Neural cell (in vitro differentiated cells): ENCODE results near the gene AFAP1. TPM values are rescaled to one million over a fixed set of nuclear protein-coding genes. Genes with fewer than 3 reads are reported as not detected.

ENCODE experiments used
- H2AFZ ChIP-seq: fragments of 200-600, 300-800 bp; sonication (generic), shearing (Covaris generic); 2 replicates; pipeline ENCODE4 v1.6.0; 2014; ENCODE audit warnings: low read depth, mild to moderate bottlenecking, antibody characterized with exemption, low read length, moderate library complexity
- H3F3A ChIP-seq: fragments of 200-600 bp; shearing (Covaris generic); 2 replicates; pipeline ENCODE4 v1.6.1; 2016; ENCODE audit warnings: mild to moderate bottlenecking, moderate library complexity, mixed read lengths, antibody characterized with exemption, low read length; ENCODE audit not compliant: insufficient read depth, poor library complexity, severe bottlenecking
- H3K27ac ChIP-seq: fragments of 200-600, 300-800 bp; sonication (generic), shearing (Covaris generic); 2 replicates; pipeline ENCODE4 v1.5.1; 2014; ENCODE audit warnings: mild to moderate bottlenecking, low read length, moderate library complexity
- H3K27me3 ChIP-seq: fragments of 300-800, 200-600 bp; sonication (generic), shearing (Covaris generic); 2 replicates; pipeline ENCODE4 v1.6.0; 2014; ENCODE audit warnings: mild to moderate bottlenecking, low read depth, low read length, moderate library complexity; ENCODE audit not compliant: insufficient read depth
- H3K36me3 ChIP-seq: fragments of 300-800, 200-600 bp; sonication (generic), shearing (Covaris generic); 2 replicates; pipeline ENCODE4 v1.5.1; 2014; ENCODE audit warnings: mild to moderate bottlenecking, antibody characterized with exemption, low read length, moderate library complexity; ENCODE audit not compliant: insufficient read depth
- H3K4me2 ChIP-seq: fragments of 300-800, 200-600 bp; sonication (generic), shearing (Covaris generic); 2 replicates; pipeline ENCODE4 v1.6.0; 2014; ENCODE audit warnings: mild to moderate bottlenecking, low read length
- H3K4me3 ChIP-seq: fragments of 300-800, 200-600 bp; sonication (generic), shearing (Covaris generic); 2 replicates; pipeline ENCODE4 v1.5.1; 2014; ENCODE audit warnings: mild to moderate bottlenecking, low read length, moderate library complexity
- H3K79me2 ChIP-seq: fragments of 200-600 bp; shearing (Covaris generic); replicated peaks from 2 replicates; pipeline ENCODE4 v1.6.0; 2014; ENCODE audit warnings: mild to moderate bottlenecking, low read length, moderate library complexity; ENCODE audit not compliant: insufficient read depth
- H3K9ac ChIP-seq: fragments of 300-800, 200-600 bp; sonication (generic), shearing (Covaris generic); 2 replicates; pipeline ENCODE4 v1.6.1; 2016; ENCODE audit warnings: mild to moderate bottlenecking, low read length, mixed read lengths
- H3K9me2 ChIP-seq: fragments of 200-600 bp; shearing (Covaris generic); 2 replicates; pipeline ENCODE4 v1.6.1; 2016; ENCODE audit warnings: mild to moderate bottlenecking, low read length, mixed read lengths; ENCODE audit not compliant: insufficient read depth
- H3K9me3 ChIP-seq: fragments of 200-600, 300-800 bp; sonication (generic), shearing (Covaris generic); 2 replicates; pipeline ENCODE4 v1.6.1; 2016; ENCODE audit warnings: mild to moderate bottlenecking, mixed run types, low read length, moderate library complexity, mixed read lengths
- H4K20me1 ChIP-seq: fragments of 200-600 bp; shearing (Covaris generic); 2 replicates; pipeline ENCODE4 v1.6.1; 2016; ENCODE audit warnings: mild to moderate bottlenecking, mixed run types; ENCODE audit not compliant: insufficient read depth
- EP300 ChIP-seq: fragments of 450-650 bp; conservative IDR thresholded peaks from 2 replicates; pipeline ENCODE4 v1.6.1; 2014; ENCODE audit warnings: antibody characterized with exemption, mild to moderate bottlenecking, moderate library complexity; ENCODE audit not compliant: poor library complexity, severe bottlenecking
- EZH2 ChIP-seq: fragments of 200-600, 300-800 bp; shearing (Covaris generic), sonication (generic); IDR thresholded peaks from 2 replicates; pipeline ENCODE4 v1.6.1; 2014; ENCODE audit warnings: antibody characterized with exemption, low read length, borderline replicate concordance, mild to moderate bottlenecking; ENCODE audit not compliant: insufficient read depth, poor library complexity, severe bottlenecking
- MXI1 ChIP-seq: fragments of 450-650 bp; conservative IDR thresholded peaks from 2 replicates; pipeline ENCODE4 v1.6.1; 2014; ENCODE audit warnings: antibody characterized with exemption, mild to moderate bottlenecking; ENCODE audit not compliant: poor library complexity, severe bottlenecking
- POLR2AphosphoS5 ChIP-seq: IDR thresholded peaks from 2 replicates; pipeline ENCODE4 v1.6.1; 2012
- RAD21 ChIP-seq: fragments of 450-650 bp; conservative IDR thresholded peaks from 2 replicates; pipeline ENCODE4 v1.6.1; 2014; ENCODE audit warnings: antibody characterized with exemption, mild to moderate bottlenecking, moderate library complexity
- SMC3 ChIP-seq: fragments of 450-650 bp; conservative IDR thresholded peaks from 2 replicates; pipeline ENCODE4 v1.6.1; 2014; ENCODE audit warnings: antibody characterized with exemption, mild to moderate bottlenecking, moderate library complexity; ENCODE audit not compliant: poor library complexity
- TAF1 ChIP-seq: IDR thresholded peaks from 2 replicates; pipeline ENCODE4 v1.6.1; 2012; ENCODE audit warnings: low read depth
- polyA plus RNA-seq: library from polyadenylated mRNA; depleted of rRNA; stranded (reverse); fragments of >200 nt; gene quantifications from 2 replicates; pipeline ENCODE4 v1.2.3, GENCODE V29; 2014
- TF ChIP-seq, protein P1 (sequence below): fragments of 450-650 bp; IDR thresholded peaks from 2 replicates; pipeline ENCODE4 v1.5.1; 2014; ENCODE audit warnings: antibody characterized with exemption, mild to moderate bottlenecking, moderate library complexity; ENCODE audit not compliant: poor library complexity, severe bottlenecking
- TF ChIP-seq, protein P2 (sequence below): IDR thresholded peaks from 2 replicates; pipeline ENCODE4 v1.6.1; 2012; ENCODE audit warnings: borderline replicate concordance

The AFAP1 gene
- polyA plus RNA-seq, 1 donor from 2014 or later: 38.9 TPM

DNA sequence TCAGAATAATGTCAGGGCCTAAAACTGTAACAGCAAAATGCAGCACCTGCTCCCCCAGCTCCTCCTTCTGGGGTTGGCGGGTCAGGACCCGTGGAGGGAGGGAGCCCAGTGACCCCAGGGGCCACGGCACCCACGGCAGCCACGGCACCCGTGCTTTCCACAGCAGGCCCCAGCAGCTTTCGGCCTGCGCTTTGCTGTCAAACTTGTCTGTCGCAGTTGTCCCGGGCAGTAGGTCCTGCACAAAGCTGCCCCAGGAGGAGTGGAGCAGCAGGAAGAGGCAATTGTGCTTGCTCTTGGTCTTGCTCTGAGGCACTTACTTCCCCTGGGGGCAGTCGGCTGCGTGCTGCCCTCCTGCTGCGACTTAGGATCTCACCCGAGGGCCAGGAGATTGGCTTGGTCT is 183.6 kb downstream of the AFAP1 start:
- H3K9ac ChIP-seq: no peak overlapping the region
- H3K27me3 ChIP-seq: no peaks in the 10 kb centered on the region
- no peaks in the 10 kb centered on the region for H3F3A ChIP-seq
- H3K27ac ChIP-seq: no peak overlapping the region
- no peak overlapping the region for H3K4me3 ChIP-seq
- TF ChIP-seq POLR2AphosphoS5 (no peak), SMC3 (no peak), EZH2 (no peak), MXI1 (no peak), TAF1 (no peak), EP300 (no peak), RAD21 (no peak)
- TF ChIP-seq, protein P1, sequence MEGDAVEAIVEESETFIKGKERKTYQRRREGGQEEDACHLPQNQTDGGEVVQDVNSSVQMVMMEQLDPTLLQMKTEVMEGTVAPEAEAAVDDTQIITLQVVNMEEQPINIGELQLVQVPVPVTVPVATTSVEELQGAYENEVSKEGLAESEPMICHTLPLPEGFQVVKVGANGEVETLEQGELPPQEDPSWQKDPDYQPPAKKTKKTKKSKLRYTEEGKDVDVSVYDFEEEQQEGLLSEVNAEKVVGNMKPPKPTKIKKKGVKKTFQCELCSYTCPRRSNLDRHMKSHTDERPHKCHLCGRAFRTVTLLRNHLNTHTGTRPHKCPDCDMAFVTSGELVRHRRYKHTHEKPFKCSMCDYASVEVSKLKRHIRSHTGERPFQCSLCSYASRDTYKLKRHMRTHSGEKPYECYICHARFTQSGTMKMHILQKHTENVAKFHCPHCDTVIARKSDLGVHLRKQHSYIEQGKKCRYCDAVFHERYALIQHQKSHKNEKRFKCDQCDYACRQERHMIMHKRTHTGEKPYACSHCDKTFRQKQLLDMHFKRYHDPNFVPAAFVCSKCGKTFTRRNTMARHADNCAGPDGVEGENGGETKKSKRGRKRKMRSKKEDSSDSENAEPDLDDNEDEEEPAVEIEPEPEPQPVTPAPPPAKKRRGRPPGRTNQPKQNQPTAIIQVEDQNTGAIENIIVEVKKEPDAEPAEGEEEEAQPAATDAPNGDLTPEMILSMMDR: no peak
- TF ChIP-seq, protein P2, sequence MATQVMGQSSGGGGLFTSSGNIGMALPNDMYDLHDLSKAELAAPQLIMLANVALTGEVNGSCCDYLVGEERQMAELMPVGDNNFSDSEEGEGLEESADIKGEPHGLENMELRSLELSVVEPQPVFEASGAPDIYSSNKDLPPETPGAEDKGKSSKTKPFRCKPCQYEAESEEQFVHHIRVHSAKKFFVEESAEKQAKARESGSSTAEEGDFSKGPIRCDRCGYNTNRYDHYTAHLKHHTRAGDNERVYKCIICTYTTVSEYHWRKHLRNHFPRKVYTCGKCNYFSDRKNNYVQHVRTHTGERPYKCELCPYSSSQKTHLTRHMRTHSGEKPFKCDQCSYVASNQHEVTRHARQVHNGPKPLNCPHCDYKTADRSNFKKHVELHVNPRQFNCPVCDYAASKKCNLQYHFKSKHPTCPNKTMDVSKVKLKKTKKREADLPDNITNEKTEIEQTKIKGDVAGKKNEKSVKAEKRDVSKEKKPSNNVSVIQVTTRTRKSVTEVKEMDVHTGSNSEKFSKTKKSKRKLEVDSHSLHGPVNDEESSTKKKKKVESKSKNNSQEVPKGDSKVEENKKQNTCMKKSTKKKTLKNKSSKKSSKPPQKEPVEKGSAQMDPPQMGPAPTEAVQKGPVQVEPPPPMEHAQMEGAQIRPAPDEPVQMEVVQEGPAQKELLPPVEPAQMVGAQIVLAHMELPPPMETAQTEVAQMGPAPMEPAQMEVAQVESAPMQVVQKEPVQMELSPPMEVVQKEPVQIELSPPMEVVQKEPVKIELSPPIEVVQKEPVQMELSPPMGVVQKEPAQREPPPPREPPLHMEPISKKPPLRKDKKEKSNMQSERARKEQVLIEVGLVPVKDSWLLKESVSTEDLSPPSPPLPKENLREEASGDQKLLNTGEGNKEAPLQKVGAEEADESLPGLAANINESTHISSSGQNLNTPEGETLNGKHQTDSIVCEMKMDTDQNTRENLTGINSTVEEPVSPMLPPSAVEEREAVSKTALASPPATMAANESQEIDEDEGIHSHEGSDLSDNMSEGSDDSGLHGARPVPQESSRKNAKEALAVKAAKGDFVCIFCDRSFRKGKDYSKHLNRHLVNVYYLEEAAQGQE: no peak
- no peak overlapping the region for H2AFZ ChIP-seq
- H4K20me1 ChIP-seq: no peaks in the 10 kb centered on the region
- H3K79me2 ChIP-seq: no peaks in the 10 kb centered on the region
- H3K9me2 ChIP-seq: no peaks in the 10 kb centered on the region
- H3K4me2 ChIP-seq: no peak overlapping the region
- H3K9me3 ChIP-seq: no peaks in the 10 kb centered on the region
- H3K36me3 ChIP-seq: no peaks in the 10 kb centered on the region

DNA sequence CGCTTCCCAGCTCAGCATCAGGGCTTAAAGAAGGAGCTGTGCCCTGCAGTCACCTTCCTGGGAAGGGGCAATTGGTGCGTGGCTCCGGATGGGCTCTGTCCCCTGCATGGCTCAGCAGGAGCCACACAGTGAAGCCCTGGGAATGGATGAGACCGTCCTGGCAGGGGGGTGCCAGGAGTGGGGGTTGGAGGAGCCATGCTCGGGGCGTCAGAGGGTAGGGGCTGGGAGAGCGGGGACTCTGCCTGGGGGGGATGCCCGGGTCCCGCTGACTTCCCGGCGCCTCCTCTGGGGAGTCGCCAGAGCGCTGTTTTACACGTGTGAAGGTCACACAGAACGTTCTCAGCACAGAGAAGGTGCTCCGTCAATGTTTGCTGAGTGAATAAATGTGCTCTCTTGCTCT is 184.1 kb downstream of the AFAP1 start:
- Histone ChIP-seq H3K27me3 (no peaks in the 10 kb centered on the region), H2AFZ (no peak overlapping the region), H3K27ac (no peak overlapping the region), H3K9me3 (no peaks in the 10 kb centered on the region), H3F3A (no peaks in the 10 kb centered on the region), H3K4me3 (no peak overlapping the region), H3K9me2 (no peaks in the 10 kb centered on the region), H3K9ac (no peak overlapping the region), H3K79me2 (no peaks in the 10 kb centered on the region), H3K36me3 (no peaks in the 10 kb centered on the region), H3K4me2 (no peak overlapping the region), H4K20me1 (no peaks in the 10 kb centered on the region)
- no peak for TF ChIP-seq POLR2AphosphoS5
- TF ChIP-seq EZH2: no peak
- TF ChIP-seq, protein P2: no peak
- no peak for TF ChIP-seq RAD21
- no peak for TF ChIP-seq EP300
- no peak for TF ChIP-seq SMC3
- no peak for TF ChIP-seq MXI1
- TF ChIP-seq, protein P1: no peak
- no peak for TF ChIP-seq TAF1
